Right lung (tissue), 5 donors: ENCODE data around the gene SUSD5. TPM values are rescaled to one million over a fixed set of nuclear protein-coding genes. Genes with fewer than 3 reads are reported as not detected.
"Not testable (repeated sequence)": the region's sequence is repeated elsewhere in the genome, so short reads cannot be mapped to it uniquely, and the experiment has no call there.

Experiments
- DNase-seq, 2 donors: peaks; one replicate each; pipeline ENCODE4 v3.0.0-alpha.2; 2013
- polyA plus RNA-seq, 5 donors: library from polyadenylated mRNA; unstranded; fragments of 120-200 nt; gene quantifications; one replicate each; pipeline versions ENCODE4 v1.2.1 to v1.2.3, GENCODE V29; 2013; ENCODE audit warnings: inconsistent platforms in 1 of 5, low replicate concordance in 1 of 5; ENCODE audit not compliant: insufficient read length in 5 of 5, insufficient read depth in 1 of 5

The SUSD5 gene
- polyA plus RNA-seq, 5 donors: 2.8 to 3.7 (median 3.4) TPM

GRCh38 chr3:33202711-33203457, 15.7 kb downstream of the SUSD5 start:
- no peak for DNase-seq

- no peak for DNase-seq
These were observed 17.4 kb downstream of the SUSD5 start for GRCh38 chr3:33201195-33201594.

- DNase-seq: no peak
These were observed 22.1 kb downstream of the SUSD5 start for GRCh38 chr3:33196538-33196937.

- no peak for DNase-seq
These were observed 24.3 kb downstream of the SUSD5 start for GRCh38 chr3:33194303-33194702.

GRCh38 chr3:33187368-33187634, 31.3 kb downstream of the SUSD5 start:
- DNase-seq: no peak

GRCh38 chr3:33186524-33187367, 31.9 kb downstream of the SUSD5 start:
- DNase-seq: no peak

- no peak for DNase-seq
These were observed 33.7 kb downstream of the SUSD5 start for GRCh38 chr3:33184863-33185262.

GRCh38 chr3:33181641-33182040, 37.0 kb downstream of the SUSD5 start:
- DNase-seq: not testable (repeated sequence)

- DNase-seq: no peak
These were observed 37.4 kb downstream of the SUSD5 start for GRCh38 chr3:33181229-33181628.

GRCh38 chr3:33179132-33179531, 39.5 kb downstream of the SUSD5 start:
- no peak for DNase-seq

- DNase-seq: no peak
These were observed 43.7 kb downstream of the SUSD5 start for GRCh38 chr3:33174711-33175414.

- DNase-seq: no peak
These were observed 44.5 kb downstream of the SUSD5 start for GRCh38 chr3:33174095-33174494.

GRCh38 chr3:33173672-33174071, 44.9 kb downstream of the SUSD5 start:
- DNase-seq: no peak

GRCh38 chr3:33173103-33173502, 45.5 kb downstream of the SUSD5 start:
- DNase-seq: no peak

- no peak for DNase-seq
These were observed 47.0 kb downstream of the SUSD5 start for GRCh38 chr3:33171580-33171979.

GRCh38 chr3:33170531-33170930, 48.1 kb downstream of the SUSD5 start:
- DNase-seq: no peak

GRCh38 chr3:33167716-33168336, 50.8 kb downstream of the SUSD5 start:
- no peak for DNase-seq

- DNase-seq: no peak
These were observed 51.3 kb downstream of the SUSD5 start for GRCh38 chr3:33167284-33167683.

GRCh38 chr3:33166095-33166494, 52.5 kb downstream of the SUSD5 start:
- DNase-seq: no peak

- DNase-seq: no peak
These were observed 53.2 kb downstream of the SUSD5 start for GRCh38 chr3:33165372-33165771.

- not testable (repeated sequence) for DNase-seq
These were observed 56.0 kb downstream of the SUSD5 start for GRCh38 chr3:33162621-33163020.

- no peak for DNase-seq
These were observed 58.6 kb downstream of the SUSD5 start for GRCh38 chr3:33159981-33160380.
